Stimulated activated CD4-positive, alpha-beta T cell treated with anti-CD3 and anti-CD28 coated beads, Interleukin-1b, Interleukin-23, amount 100 ng/mL, for 1 hour (primary cell): Measurements from ENCODE around the gene B4GALT3.
A peak's percentile ranks its signal among the peaks of the same experiment; 100 is the strongest.

ENCODE experiments used
- DNase-seq, 2 donors: peaks; one replicate each; pipeline ENCODE4 v3.0.0-alpha.2; 2020; ENCODE audit warnings: low read depth in 2 of 2

The B4GALT3 gene

GRCh38 chr1:161163793-161164192, 13.5 kb downstream of the B4GALT3 start:
- DNase-seq, result no peak

DNA sequence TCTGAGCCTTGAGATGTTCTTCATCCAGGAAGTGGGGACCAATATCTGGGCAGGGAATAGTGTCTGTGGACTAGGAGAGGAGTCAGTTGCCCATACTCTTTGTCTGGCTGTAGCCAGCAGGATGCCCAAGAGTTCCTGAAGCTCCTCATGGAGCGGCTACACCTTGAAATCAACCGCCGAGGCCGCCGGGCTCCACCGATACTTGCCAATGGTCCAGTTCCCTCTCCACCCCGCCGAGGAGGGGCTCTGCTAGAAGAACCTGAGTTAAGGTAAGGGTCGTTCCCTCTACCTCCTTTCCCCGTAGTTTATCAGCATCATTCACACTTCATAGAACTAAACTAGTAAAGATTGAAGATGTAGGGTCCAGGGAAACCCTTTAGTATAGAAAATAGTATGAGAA, 14.5 kb downstream of the B4GALT3 start:
- DNase-seq, result no peak

DNA sequence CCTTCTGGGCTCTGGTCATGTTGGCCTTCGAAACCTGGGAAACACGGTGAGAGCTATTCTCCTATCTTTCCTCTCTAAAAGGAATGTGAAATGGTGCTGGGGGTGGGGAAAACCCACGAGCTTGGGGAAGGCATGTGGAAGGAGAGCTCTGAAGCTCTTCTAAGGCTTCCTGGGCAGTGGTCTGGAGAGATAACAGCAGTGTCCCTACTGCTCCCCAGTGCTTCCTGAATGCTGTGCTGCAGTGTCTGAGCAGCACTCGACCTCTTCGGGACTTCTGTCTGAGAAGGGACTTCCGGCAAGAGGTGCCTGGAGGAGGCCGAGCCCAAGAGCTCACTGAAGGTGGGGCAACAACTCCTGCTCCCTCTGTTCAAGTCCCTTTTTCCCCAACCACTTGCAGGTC, 15.3 kb downstream of the B4GALT3 start:
- no peak for DNase-seq

DNA sequence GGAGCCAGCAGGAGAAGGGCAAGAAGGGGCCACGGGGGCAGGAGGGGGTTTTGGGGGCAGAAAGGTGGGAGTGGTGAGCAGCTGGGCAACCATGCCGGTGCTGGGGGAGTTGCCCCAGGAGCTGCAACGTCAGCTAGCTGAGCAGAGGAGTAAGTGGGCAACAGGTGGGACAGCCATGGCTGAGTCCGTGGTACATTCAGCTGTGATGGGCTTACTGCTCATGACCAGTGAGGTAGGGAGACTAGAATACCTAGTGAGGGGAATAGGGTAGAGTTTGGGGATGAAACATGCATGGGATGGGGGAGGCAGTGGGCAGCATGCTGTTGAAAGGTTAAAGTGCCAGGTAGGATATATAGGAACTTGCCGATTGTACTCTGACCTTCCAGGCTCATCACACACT, 15.7 kb downstream of the B4GALT3 start:
- DNase-seq, result no peak

DNA sequence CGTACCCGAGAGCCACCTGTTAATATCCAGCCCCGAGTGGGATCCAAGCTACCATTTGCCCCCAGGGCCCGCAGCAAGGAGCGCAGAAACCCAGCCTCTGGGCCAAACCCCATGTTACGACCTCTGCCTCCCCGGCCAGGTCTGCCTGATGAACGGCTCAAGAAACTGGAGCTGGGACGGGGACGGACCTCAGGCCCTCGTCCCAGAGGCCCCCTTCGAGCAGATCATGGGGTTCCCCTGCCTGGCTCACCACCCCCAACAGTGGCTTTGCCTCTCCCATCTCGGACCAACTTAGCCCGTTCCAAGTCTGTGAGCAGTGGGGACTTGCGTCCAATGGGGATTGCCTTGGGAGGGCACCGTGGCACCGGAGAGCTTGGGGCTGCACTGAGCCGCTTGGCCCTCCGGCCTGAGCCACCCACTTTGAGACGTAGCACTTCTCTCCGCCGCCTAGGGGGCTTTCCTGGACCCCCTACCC, 16.6 kb downstream of the B4GALT3 start:
- no peak for DNase-seq

- DNase-seq, result no peak
These were observed 17.4 kb downstream of the B4GALT3 start for GRCh38 chr1:161159913-161160243.

GRCh38 chr1:161159087-161159912, 18.0 kb downstream of the B4GALT3 start, which contains the start of gene USP21:
TSS of gene USP21 (plus strand) at chr1:161159500. CDS start at chr1:161160641, 1,141 bp downstream.
- peak; percentile 81 to 82 for DNase-seq

DNA sequence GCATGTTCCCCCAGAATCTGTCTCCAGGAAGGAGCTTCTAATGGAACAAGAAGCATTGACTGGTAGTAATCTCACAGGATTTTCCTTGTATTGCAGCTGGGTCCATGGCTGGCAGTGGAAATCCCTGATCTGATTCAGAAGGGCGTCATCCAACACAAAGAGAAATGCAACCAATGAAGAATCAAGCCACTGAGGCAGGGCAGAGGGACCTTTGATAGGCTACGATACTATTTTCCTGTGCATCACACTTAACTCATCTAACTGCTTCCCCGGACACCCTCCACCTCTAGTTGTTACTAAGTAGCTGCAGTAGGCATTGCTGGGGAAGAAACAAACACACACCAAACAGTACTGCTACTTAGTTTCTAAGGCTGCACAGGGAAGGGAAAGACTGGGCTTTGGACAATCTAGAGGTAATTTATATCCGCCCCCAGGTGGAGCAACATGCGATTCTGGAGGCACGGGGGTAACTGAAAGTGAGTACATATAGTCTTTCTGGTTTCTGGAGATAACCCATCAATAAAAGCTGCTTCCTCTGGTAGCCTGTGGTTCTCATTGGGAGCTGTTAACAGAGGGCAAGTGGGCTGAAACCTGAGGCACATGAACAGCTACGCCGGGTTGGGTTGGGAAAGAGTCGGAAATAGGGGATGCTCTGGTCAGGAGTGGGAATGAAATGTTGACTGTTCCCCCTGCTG, 18.8 kb downstream of the B4GALT3 start:
- no peak for DNase-seq

DNA sequence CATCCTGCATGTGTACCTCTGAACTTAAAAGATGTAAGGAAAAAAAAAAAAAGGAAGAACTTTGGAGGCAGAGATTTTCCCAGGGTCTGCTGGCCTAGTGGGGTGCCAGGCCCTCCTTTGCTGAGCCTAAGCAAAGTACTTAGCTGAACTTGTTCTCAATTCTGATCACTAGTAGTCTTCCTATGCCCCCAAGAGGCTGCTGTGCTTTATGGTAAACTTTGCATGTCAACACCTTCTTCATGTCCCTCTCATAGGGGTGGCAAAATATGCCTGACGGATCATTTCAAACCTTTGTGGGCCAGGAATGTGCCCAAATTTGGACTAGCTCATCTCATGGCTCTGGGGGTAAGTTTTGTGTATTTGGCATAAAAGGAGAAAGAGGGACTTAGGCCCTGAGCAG, 19.4 kb downstream of the B4GALT3 start:
- no peak for DNase-seq

GRCh38 chr1:161153682-161154337, 23.5 kb downstream of the B4GALT3 start, which contains the start of gene UFC1:
TSS of gene UFC1 (plus strand) at chr1:161153978. CDS start at chr1:161153998, 20 bp downstream.
- peak; percentile 48 to 50 for DNase-seq

DNA sequence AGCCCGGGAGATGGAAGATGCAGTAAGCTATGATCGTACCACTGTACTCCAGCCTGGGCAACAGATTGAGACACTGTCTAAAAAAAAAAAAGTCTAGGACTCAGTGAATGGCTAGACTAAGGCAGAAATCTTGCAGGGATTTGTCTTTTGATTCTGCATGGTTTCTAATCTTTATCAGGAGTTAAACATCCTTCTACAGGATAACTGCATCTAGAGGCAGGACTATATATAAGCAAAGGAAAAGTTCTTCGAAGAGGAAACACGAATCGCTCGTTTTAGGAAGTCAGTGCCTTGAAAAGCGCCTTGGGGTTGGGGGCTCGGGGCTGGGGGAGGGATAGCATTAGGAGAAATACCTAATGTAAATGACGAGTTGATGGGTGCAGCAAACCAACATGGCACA, 24.1 kb downstream of the B4GALT3 start:
- no peak for DNase-seq

- DNase-seq, result no peak
These were observed 31.5 kb downstream of the B4GALT3 start for GRCh38 chr1:161145832-161146231.

- no peak for DNase-seq
These were observed 36.4 kb downstream of the B4GALT3 start for GRCh38 chr1:161140755-161141400.

DNA sequence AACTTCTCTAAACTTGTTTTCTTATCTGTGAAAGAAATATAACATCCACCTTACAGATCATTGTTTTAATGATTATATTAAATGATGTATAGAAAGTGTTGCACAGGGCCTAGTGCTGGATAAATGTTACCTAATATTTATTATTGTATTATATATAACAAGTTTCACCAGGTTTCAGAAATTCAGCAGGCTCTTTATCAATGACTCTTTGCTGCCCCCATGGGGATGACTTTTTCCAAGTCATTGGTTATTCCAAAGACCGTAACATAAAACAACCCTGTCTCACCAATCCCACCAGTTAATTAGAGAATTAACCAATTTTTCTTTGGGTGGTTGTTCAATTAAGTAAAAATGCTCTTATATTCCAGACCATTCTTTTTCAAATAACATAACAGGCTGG, 37.5 kb downstream of the B4GALT3 start:
- no peak for DNase-seq

DNA sequence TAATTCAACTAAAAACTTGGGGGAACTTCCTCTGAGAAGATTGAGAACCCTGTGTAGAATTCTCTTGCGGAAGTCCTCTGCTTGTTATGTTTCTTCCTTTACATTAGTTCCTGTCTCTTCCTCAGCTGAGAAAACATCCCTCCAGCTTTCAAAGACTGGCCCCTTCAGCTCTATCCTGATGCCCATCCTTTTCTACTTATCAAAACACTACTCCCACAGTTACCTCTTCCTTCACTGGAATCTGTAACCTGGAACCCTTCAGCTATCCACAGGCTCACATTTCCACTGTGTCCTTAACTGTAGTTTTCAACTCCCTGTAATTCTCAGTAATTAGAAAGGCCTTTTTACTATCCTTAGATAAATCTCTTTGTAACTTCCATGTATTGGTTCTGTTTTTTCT, 38.9 kb downstream of the B4GALT3 start:
- DNase-seq, result no peak

- no peak for DNase-seq
These were observed 39.4 kb downstream of the B4GALT3 start for GRCh38 chr1:161137881-161138280.

- no peak for DNase-seq
These were observed 44.0 kb downstream of the B4GALT3 start for GRCh38 chr1:161133220-161133740.

GRCh38 chr1:161132410-161133219, 44.7 kb downstream of the B4GALT3 start, which contains the start of gene DEDD:
TSS of gene DEDD (minus strand) at chr1:161132667. CDS start at chr1:161124462, 8,205 bp downstream.
- peak; percentile 78 to 79 for DNase-seq

DNA sequence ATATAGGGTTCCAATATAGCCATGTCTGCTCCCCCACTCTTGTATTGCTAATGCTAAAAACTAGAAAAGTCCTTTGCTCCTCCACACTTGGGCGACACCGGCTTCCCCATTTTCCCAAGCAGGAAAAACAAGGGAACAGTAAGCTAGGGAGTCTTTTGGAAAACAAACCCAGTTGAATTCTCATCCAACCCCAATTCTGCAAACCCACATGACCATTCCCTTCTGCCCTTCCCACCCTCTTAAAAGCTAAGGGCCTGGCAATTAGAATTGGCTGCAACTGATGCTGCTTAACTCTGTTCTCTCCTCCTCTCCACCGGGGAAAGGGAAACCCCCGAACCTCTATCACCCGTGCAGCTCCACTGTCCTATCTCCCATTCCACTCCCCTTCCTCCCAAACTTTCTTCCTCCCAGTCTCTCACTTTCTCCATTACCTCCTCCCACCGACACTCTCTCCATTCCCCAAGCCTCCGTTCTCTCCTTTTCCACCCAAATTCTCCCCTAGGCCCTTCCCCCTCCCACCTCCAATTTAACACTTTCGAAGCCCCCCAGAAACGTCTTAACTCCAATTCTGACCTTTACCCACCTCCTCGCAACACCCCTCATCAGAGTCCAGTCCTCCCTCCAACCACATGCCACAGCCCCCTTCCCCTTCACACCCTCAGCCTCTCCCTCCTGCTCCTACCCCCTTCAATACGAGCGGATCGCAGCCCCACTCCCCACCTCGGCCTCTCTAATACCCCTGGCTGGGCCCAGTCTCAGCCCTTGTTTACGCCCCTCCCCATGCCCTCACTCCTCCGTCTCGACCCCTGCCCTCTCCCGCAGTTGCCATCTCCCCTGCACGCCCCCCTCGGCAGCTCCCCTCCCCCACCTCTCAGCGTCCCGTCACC, 45.5 kb downstream of the B4GALT3 start:
- no peak for DNase-seq

- no peak for DNase-seq
These were observed 47.0 kb downstream of the B4GALT3 start for GRCh38 chr1:161130266-161130665.
